Measurements from ENCODE around the gene TMED1. TPM values are rescaled to one million over a fixed set of nuclear protein-coding genes. Genes with fewer than 3 reads are reported as not detected.

The TMED1 gene
- total and polyA plus RNA-seq, 2 of the 4 experiments (the other 2 are of a cell fraction): 37.6 to 41.4 TPM

DNA sequence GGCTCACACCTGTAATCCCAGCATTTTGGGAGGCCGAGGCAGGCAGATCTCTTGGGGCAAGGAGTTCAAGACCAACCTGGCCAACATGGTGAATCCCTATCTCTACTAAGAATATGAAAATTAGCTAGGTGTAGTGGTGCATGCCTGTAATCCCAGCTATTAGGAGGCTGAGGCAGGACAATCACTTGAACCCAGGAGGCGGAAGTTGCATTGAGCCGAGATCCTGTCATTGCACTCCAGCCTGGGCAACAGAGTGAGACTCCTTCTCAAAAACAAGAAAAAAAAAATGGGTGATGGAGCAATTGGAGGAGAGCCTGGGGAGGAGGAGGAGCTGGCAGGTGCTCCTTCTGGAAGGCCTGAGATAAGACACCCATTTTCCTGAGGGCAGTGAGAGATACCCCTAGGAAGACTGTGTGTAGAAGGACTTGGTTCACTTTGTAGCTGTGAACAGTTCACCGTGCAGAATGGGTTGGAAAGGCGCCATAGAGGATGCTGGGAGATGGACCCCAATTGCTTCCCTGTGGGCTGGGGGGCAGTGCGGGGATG, 26.6 kb upstream of the TMED1 start:
- TF ChIP-seq FOS (IDR thresholded peaks at IDR 0.05; ENCODE audit: low read depth, low read length) (no peak), CEBPB (IDR thresholded peaks at IDR 0.05; ENCODE audit: low read depth, low read length) (no peak), RFX5 (IDR thresholded peaks at IDR 0.05; ENCODE audit: low read depth, low read length) (no peak), NFE2L2 (IDR thresholded peaks at IDR 0.05; ENCODE audit: low read depth, low read length) (no peak), BHLHE40 (IDR thresholded peaks at IDR 0.05; ENCODE audit: low read depth, low read length) (no peak), SMC3 (IDR thresholded peaks at IDR 0.05; ENCODE audit: low read depth, low read length) (no peak), RCOR1 (IDR thresholded peaks at IDR 0.05; ENCODE audit: insufficient replicate concordance, low read length) (no peak), CHD1 (IDR thresholded peaks at IDR 0.05; ENCODE audit: low read depth, low read length) (no peak), POLR2A (IDR thresholded peaks at IDR 0.05; ENCODE audit: low read depth, low read length) (no peak), MAFK (IDR thresholded peaks at IDR 0.05; ENCODE audit: low read depth, low read length) (no peak), MAZ (IDR thresholded peaks at IDR 0.05; ENCODE audit: borderline replicate concordance, low read depth, low read length) (no peak), MXI1 (IDR thresholded peaks at IDR 0.05; ENCODE audit: borderline replicate concordance, low read depth, low read length) (no peak), RAD21 (IDR thresholded peaks at IDR 0.05; ENCODE audit: low read length) (no peak)
- TF ChIP-seq, protein P1, sequence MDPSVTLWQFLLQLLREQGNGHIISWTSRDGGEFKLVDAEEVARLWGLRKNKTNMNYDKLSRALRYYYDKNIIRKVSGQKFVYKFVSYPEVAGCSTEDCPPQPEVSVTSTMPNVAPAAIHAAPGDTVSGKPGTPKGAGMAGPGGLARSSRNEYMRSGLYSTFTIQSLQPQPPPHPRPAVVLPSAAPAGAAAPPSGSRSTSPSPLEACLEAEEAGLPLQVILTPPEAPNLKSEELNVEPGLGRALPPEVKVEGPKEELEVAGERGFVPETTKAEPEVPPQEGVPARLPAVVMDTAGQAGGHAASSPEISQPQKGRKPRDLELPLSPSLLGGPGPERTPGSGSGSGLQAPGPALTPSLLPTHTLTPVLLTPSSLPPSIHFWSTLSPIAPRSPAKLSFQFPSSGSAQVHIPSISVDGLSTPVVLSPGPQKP (IDR thresholded peaks at IDR 0.05; ENCODE audit: borderline replicate concordance, low read depth, low read length): no peak
- TF ChIP-seq, protein P2, sequence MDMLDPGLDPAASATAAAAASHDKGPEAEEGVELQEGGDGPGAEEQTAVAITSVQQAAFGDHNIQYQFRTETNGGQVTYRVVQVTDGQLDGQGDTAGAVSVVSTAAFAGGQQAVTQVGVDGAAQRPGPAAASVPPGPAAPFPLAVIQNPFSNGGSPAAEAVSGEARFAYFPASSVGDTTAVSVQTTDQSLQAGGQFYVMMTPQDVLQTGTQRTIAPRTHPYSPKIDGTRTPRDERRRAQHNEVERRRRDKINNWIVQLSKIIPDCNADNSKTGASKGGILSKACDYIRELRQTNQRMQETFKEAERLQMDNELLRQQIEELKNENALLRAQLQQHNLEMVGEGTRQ (IDR thresholded peaks at IDR 0.05; ENCODE audit: low read depth, low read length): no peak
- TF ChIP-seq, protein P3, sequence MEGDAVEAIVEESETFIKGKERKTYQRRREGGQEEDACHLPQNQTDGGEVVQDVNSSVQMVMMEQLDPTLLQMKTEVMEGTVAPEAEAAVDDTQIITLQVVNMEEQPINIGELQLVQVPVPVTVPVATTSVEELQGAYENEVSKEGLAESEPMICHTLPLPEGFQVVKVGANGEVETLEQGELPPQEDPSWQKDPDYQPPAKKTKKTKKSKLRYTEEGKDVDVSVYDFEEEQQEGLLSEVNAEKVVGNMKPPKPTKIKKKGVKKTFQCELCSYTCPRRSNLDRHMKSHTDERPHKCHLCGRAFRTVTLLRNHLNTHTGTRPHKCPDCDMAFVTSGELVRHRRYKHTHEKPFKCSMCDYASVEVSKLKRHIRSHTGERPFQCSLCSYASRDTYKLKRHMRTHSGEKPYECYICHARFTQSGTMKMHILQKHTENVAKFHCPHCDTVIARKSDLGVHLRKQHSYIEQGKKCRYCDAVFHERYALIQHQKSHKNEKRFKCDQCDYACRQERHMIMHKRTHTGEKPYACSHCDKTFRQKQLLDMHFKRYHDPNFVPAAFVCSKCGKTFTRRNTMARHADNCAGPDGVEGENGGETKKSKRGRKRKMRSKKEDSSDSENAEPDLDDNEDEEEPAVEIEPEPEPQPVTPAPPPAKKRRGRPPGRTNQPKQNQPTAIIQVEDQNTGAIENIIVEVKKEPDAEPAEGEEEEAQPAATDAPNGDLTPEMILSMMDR (conservative IDR thresholded peaks at IDR 0.05; ENCODE audit: low read depth, low read length): no peak
- no peak overlapping the region for H2BK20ac ChIP-seq (ENCODE audit: low read depth, low read length)
- DNase-seq: no peak
- no peaks in the 10 kb centered on the region for H3K9me3 ChIP-seq (ENCODE audit: control insufficient read depth, insufficient read depth, low read length)
- ChIA-PET CTCF (interaction anchor here (1.2 to 2.4 kb wide), 2 partner anchors 8 to 145 kb away, joined by 6 to 23 read pairs; partner anchors contain the start of gene DNM2), POLR2A (ENCODE audit: unreplicated experiment) (interaction anchor here (0.5 kb wide), 1 partner anchor 69 kb away, joined by 4 read pairs; no protein-coding TSS in a partner anchor)
- H3K4me1 ChIP-seq (ENCODE audit: control insufficient read depth, insufficient read depth, low read length): peaks cover 3% of the 10 kb centered on the region
- H3K9ac ChIP-seq (ENCODE audit: low read depth, low read length): no peak overlapping the region
- H2BK5ac ChIP-seq (ENCODE audit: low read depth, low read length, poor library complexity, severe bottlenecking): no peak overlapping the region
- peak overlapping the region; percentile 51 for H2AFZ ChIP-seq (replicated peaks; ENCODE audit: low read length, poor library complexity)
- H3K9me1 ChIP-seq (ENCODE audit: insufficient read depth, low read length): peaks cover 14% of the 10 kb centered on the region; the same call in 1 of the 2 replicates
- no TSS peak for BruUV-seq (replicated peaks)
- H3K4ac ChIP-seq (ENCODE audit: low read depth, low read length): no peak overlapping the region
- H3K4me3 ChIP-seq (ENCODE audit: insufficient read depth, low read depth, low read length): no peak overlapping the region
- H2AK9ac ChIP-seq (replicated peaks; ENCODE audit: low read depth, low read length, poor library complexity): peak overlapping the region; percentile 65
- ATAC-seq (ENCODE audit: low read depth): no peak
- no peak overlapping the region for H4K5ac ChIP-seq (ENCODE audit: low read depth, low read length)
- no peak overlapping the region for H3K14ac ChIP-seq (replicated peaks; ENCODE audit: low read depth, low read length)
- in situ Hi-C loops (cut with MboI; ENCODE audit: low sequenced_read_pairs): no loop called here
- H3K27me3 ChIP-seq (ENCODE audit: control insufficient read depth, insufficient read depth, low read length): no peaks in the 10 kb centered on the region
- no peak overlapping the region for H2BK120ac ChIP-seq (ENCODE audit: low read depth, low read length)
- H4K91ac ChIP-seq (ENCODE audit: insufficient read depth, low read depth, low read length): no peak overlapping the region
- H3K56ac ChIP-seq (ENCODE audit: extremely low read depth, insufficient read depth, low read length): no peak overlapping the region
- whole genome bisulfite sequencing, 2 experiments (ENCODE audit: extremely low coverage in 2 of 2, insufficient read length in 1 of 2): 100% methylated on average over 1 of the region's 6 CpGs; no CpG with 5 or more reads in 1 of the 2 experiments
- no peak overlapping the region for H3K27ac ChIP-seq (ENCODE audit: insufficient read depth, low read length)
- no peak overlapping the region for H3K23ac ChIP-seq (ENCODE audit: low read depth, low read length)
- H4K20me1 ChIP-seq (ENCODE audit: insufficient read depth, low read length): no peaks in the 10 kb centered on the region
- H3K4me2 ChIP-seq (ENCODE audit: low read depth, low read length): no peak overlapping the region
- no peaks in the 10 kb centered on the region for H3K36me3 ChIP-seq (ENCODE audit: control insufficient read depth, insufficient read depth, low read length)
- dilution Hi-C loops (cut with HindIII; ENCODE audit: low sequenced_read_pairs, unreplicated experiment): no loop called here
- no peak overlapping the region for H3K18ac ChIP-seq (ENCODE audit: low read depth, low read length)
- peak overlapping the region; percentile 50; the same call in 1 of the 2 replicates for H2AK5ac ChIP-seq (ENCODE audit: low read depth, low read length)
- intact Hi-C loops (cut with micrococcal nuclease): no loop called here
- H4K8ac ChIP-seq (ENCODE audit: low read depth in 2 of 2, low read length in 2 of 2): no peak overlapping the region
- peaks cover 0 to 3% of the 10 kb centered on the region in 2 experiments; a peak in 1 of 4 replicates for H3K79me1 ChIP-seq (ENCODE audit: low read depth in 1 of 2, low read length in 2 of 2)
- H2BK15ac ChIP-seq (ENCODE audit: low read depth, low read length): no peak overlapping the region
